HL-60 (cell line): ENCODE results near the gene PLXDC2.
"Not testable (repeated sequence)": the region's sequence is repeated elsewhere in the genome, so short reads cannot be mapped to it uniquely, and the experiment has no call there.

Experiments
- DNase-seq, 2 experiments: peaks; one replicate each; pipeline ENCODE4 v3.0.0-alpha.2; 2010 to 2020; ENCODE audit warnings: low read depth in 1 of 2, low spot score in 1 of 2
- H3K27ac ChIP-seq: fragments of 250-450 bp; sonication (Bioruptor Pico); replicated peaks from 2 replicates; pipeline ENCODE4 v1.5.1; 2020; ENCODE audit warnings: mild to moderate bottlenecking, moderate library complexity
- H3K27me3 ChIP-seq: fragments of 250-450 bp; sonication (Bioruptor Pico); 2 replicates; pipeline ENCODE4 v1.5.1; 2021; ENCODE audit warnings: mild to moderate bottlenecking, moderate library complexity; ENCODE audit not compliant: insufficient read depth, poor library complexity, severe bottlenecking
- H3K4me3 ChIP-seq: replicated peaks from 2 replicates; pipeline ENCODE4 v1.5.1; 2011; ENCODE audit warnings: mild to moderate bottlenecking, control low read depth, low read length; ENCODE audit not compliant: insufficient read depth
- GABPA ChIP-seq: IDR thresholded peaks from 2 replicates; pipeline ENCODE4 v1.6.1; 2012; ENCODE audit warnings: low read depth
- POLR2AphosphoS5 ChIP-seq: IDR thresholded peaks from 2 replicates; pipeline ENCODE4 v1.6.1; 2012; ENCODE audit warnings: low read depth
- REST ChIP-seq: IDR thresholded peaks from 2 replicates; pipeline ENCODE4 v1.6.1; 2012; ENCODE audit warnings: low read depth; ENCODE audit not compliant: insufficient replicate concordance
- SPI1 ChIP-seq: IDR thresholded peaks from 2 replicates; pipeline ENCODE4 v1.6.1; 2012; ENCODE audit warnings: low read depth, mild to moderate bottlenecking, borderline replicate concordance
- TF ChIP-seq, protein P1 (sequence below): IDR thresholded peaks from one replicate; pipeline ENCODE4 v1.5.1; 2011; ENCODE audit warnings: low read length, control low read depth, inconsistent platforms; ENCODE audit not compliant: insufficient read depth

Gene PLXDC2

GRCh38 chr10:20034732-20035131, 218.5 kb downstream of the PLXDC2 start:
- no peaks in the 10 kb centered on the region for H3K27me3 ChIP-seq
- no peak overlapping the region for H3K27ac ChIP-seq
- TF ChIP-seq POLR2AphosphoS5: no peak
- no peak for DNase-seq
- no peak overlapping the region for H3K4me3 ChIP-seq

- Histone ChIP-seq H3K4me3 (no peak overlapping the region), H3K27me3 (no peaks in the 10 kb centered on the region), H3K27ac (no peak overlapping the region)
- DNase-seq: no peak
- TF ChIP-seq, protein P1, sequence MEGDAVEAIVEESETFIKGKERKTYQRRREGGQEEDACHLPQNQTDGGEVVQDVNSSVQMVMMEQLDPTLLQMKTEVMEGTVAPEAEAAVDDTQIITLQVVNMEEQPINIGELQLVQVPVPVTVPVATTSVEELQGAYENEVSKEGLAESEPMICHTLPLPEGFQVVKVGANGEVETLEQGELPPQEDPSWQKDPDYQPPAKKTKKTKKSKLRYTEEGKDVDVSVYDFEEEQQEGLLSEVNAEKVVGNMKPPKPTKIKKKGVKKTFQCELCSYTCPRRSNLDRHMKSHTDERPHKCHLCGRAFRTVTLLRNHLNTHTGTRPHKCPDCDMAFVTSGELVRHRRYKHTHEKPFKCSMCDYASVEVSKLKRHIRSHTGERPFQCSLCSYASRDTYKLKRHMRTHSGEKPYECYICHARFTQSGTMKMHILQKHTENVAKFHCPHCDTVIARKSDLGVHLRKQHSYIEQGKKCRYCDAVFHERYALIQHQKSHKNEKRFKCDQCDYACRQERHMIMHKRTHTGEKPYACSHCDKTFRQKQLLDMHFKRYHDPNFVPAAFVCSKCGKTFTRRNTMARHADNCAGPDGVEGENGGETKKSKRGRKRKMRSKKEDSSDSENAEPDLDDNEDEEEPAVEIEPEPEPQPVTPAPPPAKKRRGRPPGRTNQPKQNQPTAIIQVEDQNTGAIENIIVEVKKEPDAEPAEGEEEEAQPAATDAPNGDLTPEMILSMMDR: no peak
- TF ChIP-seq REST (no peak), SPI1 (no peak), GABPA (no peak), POLR2AphosphoS5 (no peak)
Observed at GRCh38 chr10:20040012-20040411, 223.8 kb downstream of the PLXDC2 start.

- H3K4me3 ChIP-seq: no peak overlapping the region
- H3K27ac ChIP-seq: no peak overlapping the region
- TF ChIP-seq GABPA (no peak), REST (no peak), POLR2AphosphoS5 (no peak), SPI1 (no peak)
- TF ChIP-seq, protein P1: no peak
- no peak for DNase-seq
- no peaks in the 10 kb centered on the region for H3K27me3 ChIP-seq
Observed at GRCh38 chr10:20041931-20042330, 225.7 kb downstream of the PLXDC2 start.

- H3K27ac ChIP-seq, H3K4me3 ChIP-seq, H3K27me3 ChIP-seq, DNase-seq: not testable (repeated sequence)
Observed at GRCh38 chr10:20045100-20045499, 228.9 kb downstream of the PLXDC2 start.

- Histone ChIP-seq H3K4me3 (no peak overlapping the region), H3K27me3 (no peaks in the 10 kb centered on the region), H3K27ac (no peak overlapping the region)
- DNase-seq: no peak
- no peak for TF ChIP-seq GABPA
Observed at GRCh38 chr10:20048161-20048560, 231.9 kb downstream of the PLXDC2 start.
